Fibroblast of peridontal ligament (primary cell): ENCODE results near the gene TPST2.
"Not testable (repeated sequence)": the region's sequence is repeated elsewhere in the genome, so short reads cannot be mapped to it uniquely, and the experiment has no call there.

ENCODE experiments used
- DNase-seq: peaks from one replicate; pipeline ENCODE4 v3.0.0-alpha.2; 2010; ENCODE audit errors: extremely low read depth

The TPST2 gene

DNA sequence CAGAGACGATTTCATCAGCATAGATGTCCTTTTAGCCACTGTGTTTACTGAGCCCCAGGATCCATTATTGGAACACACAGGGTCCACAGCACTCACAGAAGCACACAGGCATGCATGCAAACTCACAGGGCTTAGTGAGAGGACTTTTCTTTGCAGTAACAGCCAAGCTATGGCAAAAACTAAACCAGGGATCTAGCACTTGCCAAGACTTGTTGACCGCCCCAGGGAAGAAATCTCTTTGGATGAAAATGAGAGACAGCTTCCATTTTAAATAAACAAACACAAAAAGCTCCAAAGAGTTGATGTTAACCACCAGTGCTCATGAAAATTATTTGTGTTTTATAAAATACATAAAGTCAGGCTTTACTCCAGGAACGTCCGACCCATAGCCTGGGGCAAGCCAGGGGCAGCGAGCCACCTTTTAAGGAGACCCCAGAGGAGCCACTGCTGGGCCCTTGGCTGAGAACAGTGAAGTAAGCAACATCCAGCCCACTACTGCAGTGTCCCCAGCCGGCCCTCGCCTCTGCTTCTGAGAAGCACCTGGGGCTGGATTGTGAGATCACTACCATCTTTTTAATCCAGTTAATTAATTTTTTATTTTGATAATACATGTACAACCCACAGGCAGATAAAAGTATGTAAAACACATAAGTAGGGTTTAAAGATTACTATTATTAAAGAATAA, 55.6 kb downstream of the TPST2 start:
- DNase-seq, result no peak

DNA sequence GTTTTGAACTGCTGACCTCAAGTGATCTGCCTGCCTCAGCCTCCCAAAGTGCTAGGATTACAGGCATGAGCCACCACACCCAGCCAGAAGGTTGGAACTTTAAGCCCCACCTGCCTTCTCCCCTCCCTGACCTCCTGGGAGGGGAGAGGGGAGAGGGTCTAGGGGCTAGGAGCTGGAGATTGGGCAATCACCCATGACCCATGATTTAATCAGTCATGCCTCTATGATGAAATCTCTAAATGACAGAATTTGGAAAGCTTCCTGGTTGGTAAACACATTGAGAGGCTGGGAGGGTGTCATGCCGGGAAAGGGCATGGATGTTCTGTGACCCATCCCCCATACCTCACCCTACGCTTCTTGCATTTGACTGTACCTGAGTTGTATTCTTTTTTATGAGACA, 60.6 kb downstream of the TPST2 start:
- peak; percentile 57 for DNase-seq

DNA sequence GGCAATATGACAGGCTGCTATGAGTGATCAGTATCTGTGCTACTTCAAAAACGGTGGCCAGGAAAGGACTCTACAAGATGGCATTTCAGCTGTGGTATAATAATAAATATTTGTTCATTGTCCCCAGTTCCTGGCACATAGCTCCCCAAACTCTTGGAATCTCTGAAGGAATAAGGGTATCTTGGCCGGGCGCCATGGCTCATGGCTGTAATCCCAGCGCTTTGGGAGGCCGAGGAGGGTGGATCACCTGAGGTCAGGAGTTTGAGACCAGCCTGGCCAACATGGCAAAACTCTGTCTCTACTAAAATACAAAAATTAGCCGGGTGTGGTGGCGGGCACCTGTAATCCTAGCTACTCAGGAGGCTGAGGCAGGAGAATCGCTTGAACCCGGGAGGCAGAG, 61.4 kb downstream of the TPST2 start:
- DNase-seq, result not testable (repeated sequence)

DNA sequence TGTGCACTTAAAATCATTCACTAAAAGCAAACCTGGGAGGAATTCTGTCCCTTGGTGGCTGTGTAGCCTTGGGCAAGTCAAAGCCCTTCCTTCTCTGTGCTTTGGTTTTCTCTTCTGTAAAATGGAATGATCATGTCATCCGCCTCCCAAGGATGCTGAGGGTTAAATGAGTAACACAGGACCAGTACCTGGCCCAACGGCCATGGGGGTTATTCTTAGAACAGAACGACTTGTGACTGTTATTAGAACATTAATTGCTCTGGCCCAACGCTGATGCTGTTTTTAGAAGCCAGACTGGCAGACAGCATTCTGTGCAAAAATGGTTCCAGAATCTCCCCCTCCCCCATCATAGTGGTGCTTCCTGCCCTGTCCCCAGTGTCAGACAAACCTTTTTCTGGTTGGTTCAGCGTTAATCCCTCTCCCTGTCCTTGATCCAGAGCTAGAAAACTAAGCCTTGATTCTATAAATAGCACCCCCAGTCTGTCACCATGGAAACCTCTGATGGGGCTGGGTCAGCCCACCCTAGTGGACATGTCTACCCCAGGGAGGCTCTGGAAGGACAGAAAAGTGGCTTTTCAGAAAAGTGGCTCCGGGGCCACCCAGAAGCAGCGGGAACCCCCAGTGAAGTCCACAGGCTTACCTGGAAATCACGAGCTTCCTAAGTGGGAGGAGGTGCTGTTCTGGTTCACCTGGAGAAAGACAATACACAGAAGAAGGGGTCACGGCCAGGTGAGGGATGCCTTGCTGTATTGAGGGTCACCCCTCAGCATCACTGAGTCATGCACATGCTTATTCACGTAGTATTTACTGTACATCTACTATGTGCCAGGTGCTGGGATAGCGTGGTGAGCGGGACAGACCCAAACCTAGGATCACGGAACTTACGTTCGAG, 62.1 kb downstream of the TPST2 start:
- no peak for DNase-seq

DNA sequence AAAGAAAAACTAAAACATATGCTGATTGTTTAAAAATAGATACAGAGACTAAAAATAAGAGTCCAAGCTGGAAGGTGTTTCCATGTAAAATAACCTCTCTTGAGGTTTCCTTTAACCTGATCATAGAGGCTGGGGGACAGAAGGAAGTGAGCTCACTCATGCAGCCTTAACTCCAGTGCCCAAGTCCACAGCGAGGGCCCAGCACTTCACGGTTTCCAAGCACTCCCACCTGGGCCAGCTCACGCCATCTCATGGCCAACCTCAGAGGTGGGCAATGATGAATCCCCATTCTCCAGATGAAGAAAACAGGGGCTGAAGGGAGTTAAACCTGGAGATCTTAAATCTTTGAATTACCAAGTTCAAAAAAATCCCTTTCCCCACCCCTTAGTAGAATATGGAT, 62.8 kb downstream of the TPST2 start:
- no peak for DNase-seq

DNA sequence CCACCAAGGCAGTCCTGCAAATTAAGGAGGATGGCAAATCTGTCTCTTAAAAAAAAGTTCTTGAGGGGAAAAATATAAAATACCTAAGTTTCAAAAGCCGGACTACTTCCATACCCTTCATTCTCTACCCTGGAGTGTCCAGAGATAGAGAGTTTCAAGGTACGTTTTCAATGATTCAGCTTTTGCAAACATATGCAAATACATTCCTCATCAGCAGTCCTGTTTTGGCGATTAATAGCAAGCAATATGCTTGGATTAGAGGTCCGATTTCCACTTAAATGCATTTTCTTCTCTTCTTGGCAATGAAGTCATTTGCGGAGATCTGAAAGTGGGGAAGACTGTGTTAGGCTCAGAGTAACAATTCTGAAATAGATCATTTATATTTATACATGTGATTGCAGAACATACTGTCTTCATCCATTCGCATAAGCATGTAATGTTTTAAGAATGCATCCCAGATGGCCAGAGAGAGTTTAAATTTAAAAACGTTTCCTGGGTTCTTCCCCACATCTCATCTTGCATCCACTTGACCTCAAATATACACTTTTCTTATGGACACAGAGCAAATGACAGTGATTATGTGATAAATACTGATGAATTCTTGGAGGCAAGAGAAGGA, 63.9 kb downstream of the TPST2 start:
- DNase-seq, result no peak

DNA sequence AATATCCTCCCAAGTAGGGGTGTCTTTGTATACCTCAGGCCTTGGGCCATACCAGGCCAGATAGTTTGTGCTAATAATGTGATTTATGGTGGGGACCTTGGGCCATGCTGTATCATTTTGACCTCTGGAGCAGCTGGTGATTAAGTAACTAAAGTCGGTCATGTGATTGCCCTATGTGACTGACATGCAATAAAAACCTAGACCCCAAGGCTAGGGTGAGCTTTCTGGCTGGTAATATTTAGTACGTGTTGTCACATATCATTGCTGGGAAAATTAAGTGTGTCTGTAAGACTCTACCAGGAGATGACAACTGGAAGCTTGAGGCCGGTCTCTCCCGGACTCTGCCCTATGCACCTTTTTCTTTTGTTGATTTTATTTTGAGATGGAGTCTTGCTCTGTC, 65.1 kb downstream of the TPST2 start:
- DNase-seq, result no peak

DNA sequence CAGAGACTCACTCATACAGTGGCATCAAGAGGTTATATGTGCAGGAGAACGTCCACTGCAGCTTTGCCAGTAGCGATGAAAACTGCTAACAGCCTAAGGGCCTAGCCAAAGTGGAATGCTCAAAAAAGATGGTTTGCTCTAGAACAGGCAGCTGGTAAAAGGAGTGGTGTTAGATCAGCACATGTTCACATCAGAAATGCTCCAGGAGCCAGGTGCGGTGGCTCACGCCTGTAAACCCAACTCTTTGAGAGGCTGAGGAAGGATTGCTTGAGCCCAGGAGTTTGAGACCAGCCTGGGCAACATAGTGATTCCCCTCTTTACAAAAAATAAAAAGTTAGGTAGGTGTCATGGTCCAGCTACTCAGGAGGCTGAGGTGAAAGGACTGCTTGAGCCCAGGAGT, 67.3 kb downstream of the TPST2 start:
- no peak for DNase-seq

DNA sequence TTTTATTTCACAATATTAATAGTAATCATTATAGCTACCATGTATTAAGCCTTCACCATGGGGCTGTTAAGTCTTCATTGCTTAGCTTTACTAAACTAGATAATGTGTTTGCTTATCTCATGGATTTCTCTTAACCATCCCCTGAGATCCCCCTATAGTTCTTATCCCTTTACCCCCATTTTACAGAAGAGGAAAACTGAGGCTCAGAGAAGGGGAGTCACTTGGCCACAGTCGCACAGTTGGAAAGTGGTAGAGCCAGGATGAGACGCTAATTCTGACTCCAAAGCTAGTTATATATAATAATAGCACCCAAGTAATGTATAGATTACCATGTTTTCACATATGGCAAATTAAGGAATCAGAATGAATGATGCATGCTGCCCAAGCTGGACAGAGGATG, 67.9 kb downstream of the TPST2 start:
- DNase-seq, result no peak

DNA sequence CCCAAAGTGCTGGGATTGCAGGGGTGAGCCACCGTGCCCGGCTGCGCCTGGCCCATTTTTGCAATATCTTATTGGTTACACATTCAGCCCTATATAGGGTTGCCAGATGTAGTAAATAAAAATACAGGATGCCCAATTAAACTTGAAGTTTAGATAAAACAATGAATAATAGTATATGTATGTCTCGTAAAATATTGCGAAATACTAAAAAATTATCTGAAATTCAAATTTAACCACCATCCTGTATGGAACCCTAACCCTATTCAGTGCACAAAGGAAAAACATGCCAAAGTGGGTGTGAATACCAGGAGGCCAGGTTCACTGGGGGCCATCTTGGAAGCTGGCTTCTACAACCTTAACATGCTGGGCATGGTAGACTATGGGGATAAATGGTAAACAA, 72.5 kb downstream of the TPST2 start:
- DNase-seq, result no peak

DNA sequence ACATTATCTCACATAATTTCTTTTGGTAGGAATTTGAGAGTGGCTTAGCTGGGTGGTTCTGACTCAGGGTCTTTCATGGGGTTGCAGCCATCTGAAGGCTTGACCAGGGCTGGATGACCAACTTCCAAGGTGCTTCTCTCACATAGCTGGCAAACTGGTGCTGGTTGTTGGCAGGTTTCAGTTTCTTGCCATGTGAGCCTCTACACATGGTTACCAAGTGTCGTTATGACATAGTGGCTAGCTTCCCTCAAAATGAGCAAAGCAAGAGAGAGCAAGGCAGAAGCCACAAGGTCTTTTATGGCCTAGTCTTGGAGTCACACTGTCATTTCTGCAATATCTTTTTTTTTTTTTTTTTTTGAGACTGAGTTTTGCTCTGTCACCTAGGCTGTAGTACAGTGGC, 73.4 kb downstream of the TPST2 start:
- no peak for DNase-seq

DNA sequence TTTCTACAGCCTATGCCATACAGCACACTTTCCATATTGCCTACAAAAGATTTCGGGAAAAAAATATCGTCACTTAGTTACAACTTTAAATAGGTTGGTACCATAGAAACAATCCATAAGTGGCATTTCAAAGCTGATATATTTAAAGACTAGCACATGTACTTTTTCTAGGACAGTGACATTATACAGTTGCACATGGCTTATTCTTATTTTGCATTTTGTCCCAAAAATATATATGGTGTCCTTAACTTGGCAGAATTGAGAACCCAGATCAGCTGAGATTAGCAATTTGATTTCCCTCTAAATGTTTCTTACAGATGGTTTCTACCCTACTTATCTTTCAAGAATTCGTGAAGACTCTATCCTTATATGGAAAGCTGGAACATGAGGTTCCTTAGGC, 74.0 kb downstream of the TPST2 start:
- no peak for DNase-seq

DNA sequence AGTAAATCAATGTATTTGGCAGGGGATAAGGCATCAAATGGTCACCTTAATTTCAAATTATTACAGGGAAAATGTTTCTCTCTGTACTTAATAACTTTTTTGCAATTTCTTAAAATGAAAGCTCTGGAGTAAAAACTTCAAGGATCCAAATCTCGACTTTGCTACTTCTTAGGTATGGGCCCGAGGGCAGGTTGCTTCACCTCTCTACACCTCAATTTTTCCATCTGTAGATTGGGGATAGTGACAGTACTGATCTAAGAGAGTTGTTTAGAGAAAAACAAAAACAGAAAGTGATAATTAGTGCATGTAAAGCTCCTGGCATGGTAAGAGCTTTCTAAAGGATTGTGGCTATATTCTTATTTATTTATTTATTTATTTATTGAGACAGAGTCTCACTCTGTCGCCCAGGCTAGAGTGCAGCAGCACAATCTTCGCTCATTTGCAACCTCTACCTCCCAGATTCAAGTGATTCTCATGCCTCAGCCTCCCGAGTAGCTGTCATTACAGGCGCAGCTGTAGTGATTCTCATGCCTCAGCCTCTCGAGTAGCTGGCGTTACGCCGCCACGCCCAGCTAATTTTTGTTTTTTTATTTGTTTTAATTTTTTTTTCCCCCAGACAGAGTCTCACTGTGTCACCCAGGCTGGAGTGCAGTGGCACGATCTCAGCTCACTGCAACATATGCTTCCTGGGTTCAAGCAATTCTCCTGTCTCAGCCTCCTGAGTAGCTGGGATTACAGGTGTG, 75.3 kb downstream of the TPST2 start:
- no peak for DNase-seq

DNA sequence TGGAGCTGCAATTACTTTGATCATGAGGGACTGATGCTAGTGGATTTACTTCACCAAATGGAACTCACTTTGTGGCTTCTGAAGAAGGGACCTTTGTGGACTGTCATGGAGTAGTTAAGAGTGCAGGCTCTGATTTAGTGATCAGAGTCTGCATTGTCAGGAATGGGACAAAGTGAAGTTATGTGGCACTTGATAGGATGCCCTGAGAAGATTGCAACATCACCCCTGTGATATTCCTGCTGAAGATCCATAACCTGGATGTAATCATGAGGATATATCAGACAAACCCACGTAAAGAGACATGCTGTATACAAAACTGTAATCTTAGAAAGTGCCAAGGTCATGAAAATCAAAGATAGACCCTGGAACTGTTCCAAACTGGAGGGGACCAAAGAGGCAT, 76.1 kb downstream of the TPST2 start:
- no peak for DNase-seq

DNA sequence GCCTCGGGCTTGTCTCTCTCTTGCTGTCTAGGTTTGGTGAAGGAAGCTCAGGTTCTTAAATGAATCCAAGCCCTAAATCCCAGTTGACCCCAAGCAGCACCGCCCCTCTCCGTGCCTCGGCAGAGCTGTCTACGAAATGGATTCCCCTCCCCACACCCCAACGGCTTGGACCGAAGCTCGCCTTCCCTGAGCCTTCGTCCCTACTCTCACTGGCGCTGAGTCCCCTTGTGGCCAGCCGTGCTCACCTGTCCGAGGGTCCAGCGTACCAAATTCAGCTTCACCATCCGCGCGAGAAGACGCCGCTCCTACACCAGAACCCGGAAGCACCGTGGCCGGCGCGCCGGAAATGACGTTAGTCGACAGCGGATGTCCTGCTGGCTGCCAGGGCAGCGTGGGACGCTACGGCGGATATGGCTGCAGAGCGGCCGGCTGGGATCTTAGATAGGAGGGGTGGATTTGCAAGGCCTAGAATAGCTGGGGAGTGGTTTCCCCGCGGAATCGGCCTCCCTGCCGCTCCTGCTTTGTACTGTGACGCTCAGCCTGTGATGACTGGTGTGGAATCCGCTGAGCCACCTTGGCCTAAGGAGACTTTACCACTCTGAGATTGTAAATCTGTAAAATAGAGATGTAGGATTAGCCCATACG, 77.7 kb downstream of the TPST2 start, which contains the start of gene TFIP11:
Gene TFIP11, minus strand, starts transcription at position 325 of the 645 bp plus-strand sequence. CDS start 2,201 bp downstream, outside the sequence.
- peak; percentile 87 for DNase-seq

DNA sequence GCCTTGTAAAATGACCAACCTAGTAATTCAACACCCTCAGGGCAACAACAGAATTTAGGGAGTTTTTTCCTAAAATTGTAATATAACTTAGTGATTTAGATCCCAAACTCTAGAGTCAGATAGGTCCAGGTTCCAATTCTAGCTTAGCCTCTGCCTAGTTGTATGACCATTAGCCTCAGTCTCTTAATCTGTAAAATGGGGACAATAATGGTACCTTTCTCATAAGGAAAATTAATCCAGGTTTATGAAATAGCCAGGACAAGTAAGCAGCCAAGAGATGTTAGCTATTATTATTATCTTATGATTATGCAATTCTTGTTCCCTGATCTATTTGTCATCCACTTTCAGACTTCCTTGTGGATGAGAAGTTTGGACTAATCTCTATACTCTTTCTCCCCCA, 81.8 kb downstream of the TPST2 start:
- no peak for DNase-seq

DNA sequence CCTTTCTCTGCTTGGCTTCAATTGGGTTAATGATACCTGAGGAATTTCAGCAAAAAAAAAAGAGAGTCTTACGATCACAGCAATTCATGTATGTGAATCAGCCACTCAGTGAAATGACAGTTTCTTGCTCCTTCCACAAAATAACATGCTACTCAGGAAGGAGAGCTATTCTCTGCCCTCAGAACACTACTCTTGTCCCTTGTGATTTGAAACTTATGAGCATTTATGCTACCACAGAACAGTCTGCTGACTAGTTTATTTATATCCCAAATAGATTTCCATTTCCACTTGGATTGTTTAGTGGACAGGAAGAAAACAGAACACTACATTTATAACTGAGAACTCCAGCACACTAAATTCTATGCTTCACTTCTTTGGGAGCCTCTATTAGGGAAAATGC, 86.2 kb downstream of the TPST2 start:
- no peak for DNase-seq

DNA sequence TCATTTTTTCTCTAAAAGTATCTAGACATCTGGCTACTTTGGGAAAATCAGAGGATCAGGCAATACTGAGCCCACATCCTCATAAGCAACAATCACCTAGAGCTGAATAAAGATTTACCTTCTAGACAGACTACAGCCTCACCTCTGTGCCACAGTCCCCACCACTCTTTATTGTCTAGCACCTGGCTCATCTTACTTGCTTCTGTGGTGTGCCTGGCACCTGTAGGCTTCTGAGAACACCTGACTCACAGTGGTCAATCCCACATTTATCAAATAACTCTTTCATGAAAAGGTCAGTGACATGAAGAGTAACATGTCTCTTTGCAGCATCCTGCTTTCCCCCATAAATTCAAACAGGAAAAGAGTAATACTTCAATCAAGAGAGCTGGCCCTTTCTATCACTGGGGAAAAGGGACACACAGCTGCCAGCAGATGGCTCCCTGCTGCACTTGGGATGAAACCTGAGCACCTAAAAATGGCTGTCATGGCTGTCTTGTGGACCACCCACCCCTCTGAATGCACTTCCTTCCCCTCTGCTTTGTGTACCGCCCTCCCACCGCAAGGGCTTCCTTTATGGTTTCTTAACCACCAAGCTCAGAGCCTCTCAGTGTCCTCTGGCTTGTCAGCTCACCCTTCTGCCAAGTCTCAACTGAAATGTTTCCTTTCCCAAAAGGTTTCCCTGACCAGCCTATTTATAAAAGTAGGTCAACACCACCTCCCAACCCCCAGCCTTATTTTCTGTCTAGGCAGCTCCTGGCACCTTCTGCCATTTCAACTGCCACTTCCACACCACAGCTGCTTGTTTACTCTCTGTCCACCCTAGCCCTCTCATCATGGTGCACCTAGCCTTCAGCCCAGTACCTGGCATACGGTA, 87.0 kb downstream of the TPST2 start:
- peak; percentile 46 for DNase-seq

DNA sequence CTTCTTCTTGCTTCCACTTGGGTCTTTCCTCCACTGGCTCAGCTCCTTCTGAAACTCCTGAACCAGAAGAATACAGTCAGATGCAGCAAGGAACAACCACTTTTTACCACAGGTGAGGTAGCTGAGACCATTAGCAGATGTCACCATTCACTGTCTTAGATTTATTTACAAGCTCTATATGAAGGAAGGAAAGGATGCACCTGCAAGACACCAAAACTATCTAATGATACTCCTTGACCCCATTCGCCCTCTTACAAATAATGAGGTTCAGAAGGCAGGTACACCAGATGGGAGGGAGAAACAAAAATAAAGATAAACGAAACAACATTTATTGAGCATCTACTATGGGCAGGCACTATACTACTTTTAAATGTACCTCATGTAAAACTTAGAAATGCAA, 87.9 kb downstream of the TPST2 start:
- DNase-seq, result no peak

DNA sequence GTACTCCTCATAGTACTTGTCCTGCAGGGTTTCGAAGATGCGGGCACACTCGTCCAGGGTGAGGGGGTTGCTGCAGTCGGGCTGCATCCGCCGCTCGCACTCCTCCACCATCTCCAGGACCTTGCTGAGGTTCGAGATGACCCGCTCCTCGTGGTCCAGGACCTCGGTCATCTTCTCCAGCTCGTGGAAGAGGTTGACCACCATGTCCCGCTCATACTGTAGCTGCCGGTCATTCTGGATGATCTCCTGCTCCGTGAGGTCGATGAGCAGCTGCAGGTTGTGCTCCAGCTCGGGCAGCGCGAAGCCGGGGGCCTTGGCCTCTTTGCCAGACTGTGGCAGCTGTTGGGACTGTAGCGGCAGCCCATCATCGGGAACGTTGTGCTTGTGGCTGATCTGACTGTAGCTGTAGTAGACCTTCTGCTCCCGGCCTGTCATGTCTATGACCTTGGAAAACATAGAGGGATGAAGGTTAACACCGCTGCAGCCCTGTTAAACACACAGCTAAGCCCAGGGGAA, 90.7 kb downstream of the TPST2 start:
- no peak for DNase-seq
